Bronchial epithelial cell (primary cell): Measurements from ENCODE around the gene MEF2D. TPM values are rescaled to one million over a fixed set of nuclear protein-coding genes. Genes with fewer than 3 reads are reported as not detected.

Source experiments
- DNase-seq: peaks from one replicate; pipeline ENCODE4 v3.0.0-alpha.2; 2010; ENCODE audit warnings: low read depth
- FAIRE-seq: peaks from 2 replicates; lab custom pipeline; 2011; peaks lifted over from hg19 to GRCh38; lab: Jason Lieb, UNC
- H3K27me3 ChIP-seq: 2 replicates; pipeline ENCODE4 v1.5.1; 2011; ENCODE audit warnings: low read length; ENCODE audit not compliant: control insufficient read depth, insufficient read depth
- H3K36me3 ChIP-seq: 2 replicates; pipeline ENCODE4 v1.5.1; 2011; ENCODE audit warnings: low read length; ENCODE audit not compliant: control insufficient read depth, insufficient read depth
- H3K4me3 ChIP-seq: 2 replicates; pipeline ENCODE4 v1.5.1; 2011; ENCODE audit warnings: mild to moderate bottlenecking, low read depth, low read length, control low read depth
- CTCF ChIP-seq: IDR thresholded peaks from 2 replicates; pipeline ENCODE4 v1.5.1; 2011; ENCODE audit warnings: mild to moderate bottlenecking, moderate library complexity, low read length, control low read depth, inconsistent platforms; ENCODE audit not compliant: insufficient read depth, severe bottlenecking
- total RNA-seq: library from RNA; depleted of rRNA; stranded (reverse); fragments of >200 nt; gene quantifications from 2 replicates; pipeline ENCODE4 v1.2.1, GENCODE V29; 2014

Gene MEF2D
- total RNA-seq, 1 donor from 2014 or later = 1.3 TPM

GRCh38 chr1:156508955-156509234 lies 8.3 kb upstream of the MEF2D start:
- no peaks in the 10 kb centered on the region for H3K36me3 ChIP-seq
- no peak overlapping the region for H3K4me3 ChIP-seq
- TF ChIP-seq CTCF = no peak
- DNase-seq (no peak), FAIRE-seq (no peak)
- H3K27me3 ChIP-seq = no peaks in the 10 kb centered on the region

GRCh38 chr1:156508205-156508954 lies 7.8 kb upstream of the MEF2D start:
- FAIRE-seq (no peak), DNase-seq (no peak)
- Histone ChIP-seq H3K4me3 (no peak overlapping the region), H3K27me3 (no peaks in the 10 kb centered on the region), H3K36me3 (no peaks in the 10 kb centered on the region)
- TF ChIP-seq CTCF = no peak

- no peak for DNase-seq
- Histone ChIP-seq H3K36me3 (no peaks in the 10 kb centered on the region), H3K4me3 (no peak overlapping the region), H3K27me3 (no peaks in the 10 kb centered on the region)
- no peak for TF ChIP-seq CTCF
- FAIRE-seq = no peak
These were observed 5.9 kb upstream of the MEF2D start for GRCh38 chr1:156506450-156506849.

- FAIRE-seq (no peak), DNase-seq (no peak)
- H3K36me3 ChIP-seq = no peaks in the 10 kb centered on the region
- TF ChIP-seq CTCF = no peak
- H3K27me3 ChIP-seq = no peaks in the 10 kb centered on the region
- no peak overlapping the region for H3K4me3 ChIP-seq
These were observed 5.2 kb upstream of the MEF2D start for GRCh38 chr1:156505679-156506298.

- FAIRE-seq (no peak), DNase-seq (peak; percentile 95)
- no peaks in the 10 kb centered on the region for H3K27me3 ChIP-seq
- H3K4me3 ChIP-seq = peak overlapping the region; percentile 30
- no peaks in the 10 kb centered on the region for H3K36me3 ChIP-seq
- no peak for TF ChIP-seq CTCF
These were observed 4.5 kb upstream of the MEF2D start for GRCh38 chr1:156504821-156505678.
